ENCODE measurements around the gene FGFBP2.

The FGFBP2 gene

DNA sequence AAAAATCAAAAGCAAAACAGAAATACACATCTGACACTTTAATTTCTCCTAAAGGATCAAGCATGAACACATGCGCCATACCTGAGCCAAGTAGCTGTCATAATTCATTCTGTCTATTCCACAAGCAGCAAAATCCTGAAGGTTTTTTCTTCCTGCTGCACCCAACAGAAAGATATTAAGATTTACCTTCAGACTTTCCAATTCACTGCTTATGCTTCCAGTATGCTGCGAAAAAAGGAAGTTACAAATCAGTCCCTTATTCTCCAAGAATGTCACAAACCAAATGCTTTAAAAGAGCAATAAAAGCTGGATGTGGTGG, 29.2 kb upstream of the FGFBP2 start:
- DNase-seq, result no peak
- intact Hi-C loops (cut with DNase I; ENCODE audit: low total_unique reads), result no loop called here
- peaks cover 0 to 53% (median 17%) of the 10 kb centered on the region in 3 donors for H3K36me3 ChIP-seq

DNA sequence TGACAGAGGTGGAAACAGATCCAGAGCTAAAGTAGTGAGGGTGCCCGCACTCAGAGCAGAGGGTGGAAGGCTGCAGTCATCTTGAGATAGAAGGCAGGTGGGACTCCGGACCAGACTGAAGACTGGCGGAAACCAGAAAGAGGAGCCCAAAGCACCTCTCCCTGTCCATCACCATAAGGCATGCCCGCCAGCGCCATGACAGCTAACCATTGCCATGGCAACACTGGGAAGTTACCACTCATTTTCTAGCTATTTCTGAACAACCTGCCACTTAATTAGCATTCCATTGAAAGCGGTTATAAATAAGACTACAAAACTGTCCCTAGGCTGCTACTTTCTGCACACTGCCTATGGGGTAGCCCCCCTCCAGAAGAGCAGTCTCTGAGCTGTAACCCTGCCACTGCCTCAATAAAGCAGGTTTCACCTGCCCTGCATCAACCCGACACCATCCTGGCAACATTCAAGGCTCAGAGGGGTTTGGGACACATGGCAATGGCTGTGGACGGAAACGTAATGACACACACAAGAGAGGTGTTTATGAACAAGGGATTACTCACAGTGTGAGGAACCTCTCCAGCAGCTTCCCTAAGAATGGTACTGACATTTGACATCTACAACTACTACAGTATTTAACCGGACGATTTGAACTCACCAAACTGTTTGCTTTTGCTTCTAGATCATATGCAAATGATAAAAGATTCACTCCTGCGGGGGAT, 27.8 kb upstream of the FGFBP2 start:
- Histone ChIP-seq H3K4me1 (no peaks in the 10 kb centered on the region), H3K27ac (no peak overlapping the region), H3K27me3 (no peaks in the 10 kb centered on the region), H3K9me3 (no peaks in the 10 kb centered on the region), H3K4me3 (no peak overlapping the region), H3K36me3 (peaks cover 0 to 66% (median 17%) of the 10 kb centered on the region in 3 donors)
- TF ChIP-seq, protein P1, sequence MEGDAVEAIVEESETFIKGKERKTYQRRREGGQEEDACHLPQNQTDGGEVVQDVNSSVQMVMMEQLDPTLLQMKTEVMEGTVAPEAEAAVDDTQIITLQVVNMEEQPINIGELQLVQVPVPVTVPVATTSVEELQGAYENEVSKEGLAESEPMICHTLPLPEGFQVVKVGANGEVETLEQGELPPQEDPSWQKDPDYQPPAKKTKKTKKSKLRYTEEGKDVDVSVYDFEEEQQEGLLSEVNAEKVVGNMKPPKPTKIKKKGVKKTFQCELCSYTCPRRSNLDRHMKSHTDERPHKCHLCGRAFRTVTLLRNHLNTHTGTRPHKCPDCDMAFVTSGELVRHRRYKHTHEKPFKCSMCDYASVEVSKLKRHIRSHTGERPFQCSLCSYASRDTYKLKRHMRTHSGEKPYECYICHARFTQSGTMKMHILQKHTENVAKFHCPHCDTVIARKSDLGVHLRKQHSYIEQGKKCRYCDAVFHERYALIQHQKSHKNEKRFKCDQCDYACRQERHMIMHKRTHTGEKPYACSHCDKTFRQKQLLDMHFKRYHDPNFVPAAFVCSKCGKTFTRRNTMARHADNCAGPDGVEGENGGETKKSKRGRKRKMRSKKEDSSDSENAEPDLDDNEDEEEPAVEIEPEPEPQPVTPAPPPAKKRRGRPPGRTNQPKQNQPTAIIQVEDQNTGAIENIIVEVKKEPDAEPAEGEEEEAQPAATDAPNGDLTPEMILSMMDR (IDR thresholded peaks at IDR 0.05), result no peak
- no peak for DNase-seq
- intact Hi-C loops (cut with DNase I; ENCODE audit: low total_unique reads), result no loop called here

More for the DNA sequence above, 29.2 kb upstream of the FGFBP2 start:
- H3K4me3 ChIP-seq, result no peak overlapping the region
- H3K4me1 ChIP-seq, result no peaks in the 10 kb centered on the region
- H3K27ac ChIP-seq, result no peak overlapping the region
- TF ChIP-seq, protein P1 (IDR thresholded peaks at IDR 0.05), result no peak
- no peaks in the 10 kb centered on the region for H3K27me3 ChIP-seq
- H3K9me3 ChIP-seq, result no peaks in the 10 kb centered on the region

DNA sequence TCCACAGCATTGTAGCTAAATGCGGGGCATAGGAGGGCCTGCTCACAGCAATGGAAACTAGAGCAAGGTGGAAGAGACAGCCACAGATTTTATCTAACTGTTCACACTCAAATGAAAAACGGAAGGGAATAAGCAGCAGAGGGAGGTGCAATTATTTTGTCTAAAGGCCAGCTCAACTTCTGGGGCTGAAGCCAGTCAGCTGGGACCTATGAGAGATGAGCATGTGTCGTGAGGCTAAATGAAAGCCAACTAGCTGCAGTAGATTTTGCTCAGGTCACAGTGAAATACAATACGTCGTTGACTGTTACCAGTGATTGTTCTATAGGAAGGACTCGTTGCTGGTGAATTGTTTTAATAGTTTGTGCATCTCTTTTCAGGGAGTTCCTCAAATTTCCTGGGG, 26.4 kb upstream of the FGFBP2 start:
- Histone ChIP-seq H3K36me3 (peaks cover 0 to 68% (median 26%) of the 10 kb centered on the region in 3 donors), H3K27ac (no peak overlapping the region), H3K9me3 (no peaks in the 10 kb centered on the region), H3K27me3 (no peaks in the 10 kb centered on the region), H3K4me1 (no peaks in the 10 kb centered on the region), H3K4me3 (no peak overlapping the region)
- no peak for DNase-seq
- TF ChIP-seq, protein P1 (IDR thresholded peaks at IDR 0.05), result no peak
- intact Hi-C loops (cut with DNase I; ENCODE audit: low total_unique reads), result no loop called here

DNA sequence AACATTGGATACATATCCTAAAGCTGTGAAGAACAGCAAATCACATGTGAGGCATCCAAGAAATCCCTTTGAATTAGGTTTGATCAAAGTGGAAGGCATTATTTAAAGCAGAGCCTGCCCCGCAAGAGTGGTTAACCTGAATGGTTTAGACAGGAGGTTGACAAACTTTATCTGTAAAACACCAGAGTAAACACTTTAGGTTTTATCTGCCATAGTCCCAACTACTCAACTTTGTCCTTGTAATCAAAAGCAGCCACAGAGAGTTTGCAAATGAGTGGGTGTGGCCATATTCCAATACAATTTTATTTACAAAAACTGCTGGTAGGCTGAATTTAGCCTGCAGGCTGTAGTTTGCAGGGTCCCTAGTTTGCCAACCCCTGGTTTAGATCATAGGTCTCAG, 25.2 kb upstream of the FGFBP2 start:
- Histone ChIP-seq H3K36me3 (peaks cover 0 to 69% (median 24%) of the 10 kb centered on the region in 3 donors), H3K27me3 (no peaks in the 10 kb centered on the region), H3K9me3 (no peaks in the 10 kb centered on the region), H3K27ac (no peak overlapping the region), H3K4me3 (no peak overlapping the region), H3K4me1 (no peaks in the 10 kb centered on the region)
- DNase-seq, result no peak
- intact Hi-C loops (cut with DNase I; ENCODE audit: low total_unique reads), result no loop called here
- TF ChIP-seq, protein P1 (IDR thresholded peaks at IDR 0.05), result no peak

DNA sequence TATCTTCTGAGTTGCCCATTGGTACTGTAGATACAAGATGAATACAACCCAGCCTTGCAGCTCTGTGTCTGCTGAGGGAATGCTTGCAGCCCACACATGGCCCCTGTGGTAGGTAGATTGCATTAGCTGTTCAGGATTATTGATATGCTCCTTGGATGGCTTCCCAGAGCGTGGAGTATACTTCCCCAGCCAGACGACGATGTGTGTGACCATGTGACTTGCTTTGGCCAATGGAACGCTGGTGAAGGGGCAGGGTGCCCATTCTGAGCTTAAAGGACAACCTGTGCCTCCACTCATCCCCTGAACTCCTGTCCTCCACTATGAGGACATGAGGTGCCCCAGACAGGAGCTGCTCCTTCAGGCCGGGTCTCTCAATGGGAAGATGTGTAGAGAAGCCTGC, 23.9 kb upstream of the FGFBP2 start:
- TF ChIP-seq, protein P1 (IDR thresholded peaks at IDR 0.05), result no peak
- Histone ChIP-seq H3K4me3 (no peak overlapping the region), H3K9me3 (no peaks in the 10 kb centered on the region), H3K4me1 (no peaks in the 10 kb centered on the region), H3K27ac (no peak overlapping the region), H3K36me3 (peaks cover 0 to 72% (median 17%) of the 10 kb centered on the region in 3 donors), H3K27me3 (no peaks in the 10 kb centered on the region)
- no peak for DNase-seq
- intact Hi-C loops (cut with DNase I; ENCODE audit: low total_unique reads), result no loop called here
